Measurements from ENCODE around the gene NHSL1.
A peak's percentile ranks its signal among the peaks of the same experiment; 100 is the strongest.

The NHSL1 gene

GRCh38 chr6:138498629-138499302 lies 528 bp downstream of the NHSL1 start:
- DNase-seq (ENCODE audit: low read depth in 2 of 2), result no peak

- no peak for DNase-seq (ENCODE audit: low read depth in 2 of 2)
Measured at GRCh38 chr6:138497286-138497685, 2.0 kb downstream of the NHSL1 start.

- no peak for DNase-seq (ENCODE audit: low read depth in 2 of 2)
Measured at GRCh38 chr6:138494312-138494711, 5.0 kb downstream of the NHSL1 start.

GRCh38 chr6:138493413-138493812 lies 5.9 kb downstream of the NHSL1 start:
- peak; percentile 39 for DNase-seq (ENCODE audit: low read depth in 2 of 2)

GRCh38 chr6:138492871-138493270 lies 6.4 kb downstream of the NHSL1 start:
- DNase-seq (ENCODE audit: low read depth in 2 of 2), result no peak

- DNase-seq (ENCODE audit: low read depth in 2 of 2), result no peak
Measured at GRCh38 chr6:138492113-138492512, 7.2 kb downstream of the NHSL1 start.

- no peak for DNase-seq (ENCODE audit: low read depth in 2 of 2)
Measured at GRCh38 chr6:138491017-138491416, 8.3 kb downstream of the NHSL1 start.

GRCh38 chr6:138489846-138490245 lies 9.4 kb downstream of the NHSL1 start:
- DNase-seq (ENCODE audit: low read depth in 2 of 2), result no peak

- DNase-seq (ENCODE audit: low read depth in 2 of 2), result no peak
Measured at GRCh38 chr6:138487102-138487604, 12.1 kb downstream of the NHSL1 start.

GRCh38 chr6:138486249-138487101 lies 12.8 kb downstream of the NHSL1 start:
- DNase-seq (ENCODE audit: low read depth in 2 of 2), result no peak

GRCh38 chr6:138485586-138486248 lies 13.6 kb downstream of the NHSL1 start:
- no peak for DNase-seq (ENCODE audit: low read depth in 2 of 2)

- DNase-seq (ENCODE audit: low read depth in 2 of 2), result no peak
Measured at GRCh38 chr6:138485005-138485545, 14.2 kb downstream of the NHSL1 start.

- DNase-seq (ENCODE audit: low read depth in 2 of 2), result no peak
Measured at GRCh38 chr6:138484018-138484731, 15.1 kb downstream of the NHSL1 start.

- DNase-seq (ENCODE audit: low read depth in 2 of 2), result no peak
Measured at GRCh38 chr6:138482816-138483215, 16.5 kb downstream of the NHSL1 start.

GRCh38 chr6:138480279-138480949 lies 18.9 kb downstream of the NHSL1 start:
- no peak for DNase-seq (ENCODE audit: low read depth in 2 of 2)

- DNase-seq (ENCODE audit: low read depth in 2 of 2), result no peak
Measured at GRCh38 chr6:138477913-138478539, 21.3 kb downstream of the NHSL1 start.

GRCh38 chr6:138476116-138476515 lies 23.2 kb downstream of the NHSL1 start:
- no peak for DNase-seq (ENCODE audit: low read depth in 2 of 2)

GRCh38 chr6:138473144-138473543 lies 26.1 kb downstream of the NHSL1 start:
- no peak for DNase-seq (ENCODE audit: low read depth in 2 of 2)

GRCh38 chr6:138468320-138469015 lies 30.8 kb downstream of the NHSL1 start:
- DNase-seq (ENCODE audit: low read depth in 2 of 2), result no peak

GRCh38 chr6:138467901-138468300 lies 31.4 kb downstream of the NHSL1 start:
- no peak for DNase-seq (ENCODE audit: low read depth in 2 of 2)

Data from fibroblast of skin of left biceps (primary cell).